Ammon's horn (tissue), 1 donor: Measurements from ENCODE around the gene SLC29A4.
A peak's percentile ranks its signal among the peaks of the same experiment; 100 is the strongest.
"Not testable (repeated sequence)": the region's sequence is repeated elsewhere in the genome, so short reads cannot be mapped to it uniquely, and the experiment has no call there.

Experiments
- DNase-seq: peaks from one replicate; pipeline ENCODE4 v3.0.0-alpha.2; 2016; ENCODE audit warnings: low spot score

Gene SLC29A4

GRCh38 chr7:5282543-5283316 lies at the start of gene SLC29A4:
Gene SLC29A4, plus strand, starts transcription at chr7:5282943. Its CDS starts 4,874 bp downstream, at chr7:5287817.
- peak; percentile 67 for DNase-seq

GRCh38 chr7:5234852-5235831 lies 47.6 kb upstream of the SLC29A4 start:
- DNase-seq, result no peak

GRCh38 chr7:5237286-5237685 lies 45.5 kb upstream of the SLC29A4 start:
- DNase-seq, result peak; percentile 91

- no peak for DNase-seq
These were observed 44.2 kb upstream of the SLC29A4 start for GRCh38 chr7:5238500-5238899.

- DNase-seq, result no peak
These were observed 39.5 kb upstream of the SLC29A4 start for GRCh38 chr7:5243261-5243660.

- no peak for DNase-seq
These were observed 34.4 kb upstream of the SLC29A4 start for GRCh38 chr7:5248201-5248885.

- not testable (repeated sequence) for DNase-seq
These were observed 32.0 kb upstream of the SLC29A4 start for GRCh38 chr7:5250787-5251186.

- DNase-seq, result not testable (repeated sequence)
These were observed 29.2 kb upstream of the SLC29A4 start for GRCh38 chr7:5253529-5253928.

- not testable (repeated sequence) for DNase-seq
These were observed 28.4 kb upstream of the SLC29A4 start for GRCh38 chr7:5254371-5254770.

GRCh38 chr7:5255832-5256231 lies 26.9 kb upstream of the SLC29A4 start:
- DNase-seq, result no peak

- not testable (repeated sequence) for DNase-seq
These were observed 22.1 kb upstream of the SLC29A4 start for GRCh38 chr7:5260530-5261068.

GRCh38 chr7:5263066-5263465 lies 19.7 kb upstream of the SLC29A4 start:
- not testable (repeated sequence) for DNase-seq

GRCh38 chr7:5265320-5266190 lies 17.2 kb upstream of the SLC29A4 start:
- no peak for DNase-seq

- no peak for DNase-seq
These were observed 16.3 kb upstream of the SLC29A4 start for GRCh38 chr7:5266191-5267028.

- DNase-seq, result not testable (repeated sequence)
These were observed 14.9 kb upstream of the SLC29A4 start for GRCh38 chr7:5267829-5268228.

GRCh38 chr7:5269992-5270657 lies 12.6 kb upstream of the SLC29A4 start:
- DNase-seq, result not testable (repeated sequence)

- DNase-seq, result no peak
These were observed 12.0 kb upstream of the SLC29A4 start for GRCh38 chr7:5270788-5271187.

- DNase-seq, result not testable (repeated sequence)
These were observed 8.8 kb upstream of the SLC29A4 start for GRCh38 chr7:5273831-5274405.

GRCh38 chr7:5274441-5274840 lies 8.3 kb upstream of the SLC29A4 start:
- no peak for DNase-seq
